ENCODE results near the gene REX1BD.

DNA sequence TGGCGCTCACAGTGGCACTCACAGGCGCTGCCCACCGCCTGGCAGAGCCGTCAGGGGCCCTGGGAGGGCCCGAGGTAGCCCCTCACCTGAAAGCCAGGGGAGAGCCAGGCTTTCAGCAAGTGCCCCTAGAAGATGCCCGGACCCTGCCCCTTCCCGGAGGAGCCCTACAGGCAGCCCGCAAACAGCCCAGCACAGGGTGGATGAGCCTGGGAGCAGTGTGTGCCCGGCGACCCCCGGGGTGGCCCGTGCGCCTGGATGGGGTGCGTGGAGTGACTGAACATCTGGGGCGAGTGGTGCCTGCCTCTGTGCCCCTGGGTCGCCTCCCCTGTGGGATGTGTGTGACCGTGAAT lies 16.6 kb downstream of the REX1BD start:
- TF ChIP-seq, protein P1, sequence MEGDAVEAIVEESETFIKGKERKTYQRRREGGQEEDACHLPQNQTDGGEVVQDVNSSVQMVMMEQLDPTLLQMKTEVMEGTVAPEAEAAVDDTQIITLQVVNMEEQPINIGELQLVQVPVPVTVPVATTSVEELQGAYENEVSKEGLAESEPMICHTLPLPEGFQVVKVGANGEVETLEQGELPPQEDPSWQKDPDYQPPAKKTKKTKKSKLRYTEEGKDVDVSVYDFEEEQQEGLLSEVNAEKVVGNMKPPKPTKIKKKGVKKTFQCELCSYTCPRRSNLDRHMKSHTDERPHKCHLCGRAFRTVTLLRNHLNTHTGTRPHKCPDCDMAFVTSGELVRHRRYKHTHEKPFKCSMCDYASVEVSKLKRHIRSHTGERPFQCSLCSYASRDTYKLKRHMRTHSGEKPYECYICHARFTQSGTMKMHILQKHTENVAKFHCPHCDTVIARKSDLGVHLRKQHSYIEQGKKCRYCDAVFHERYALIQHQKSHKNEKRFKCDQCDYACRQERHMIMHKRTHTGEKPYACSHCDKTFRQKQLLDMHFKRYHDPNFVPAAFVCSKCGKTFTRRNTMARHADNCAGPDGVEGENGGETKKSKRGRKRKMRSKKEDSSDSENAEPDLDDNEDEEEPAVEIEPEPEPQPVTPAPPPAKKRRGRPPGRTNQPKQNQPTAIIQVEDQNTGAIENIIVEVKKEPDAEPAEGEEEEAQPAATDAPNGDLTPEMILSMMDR (IDR thresholded peaks at IDR 0.05): no peak
- TF ChIP-seq POLR2A (IDR thresholded peaks at IDR 0.05) (no peak), EP300 (IDR thresholded peaks at IDR 0.05) (no peak)

All from ovary (tissue), 3 donors.